GM19023 (cell line): Measurements from ENCODE around the gene ROR1.
"Not testable (repeated sequence)": the region's sequence is repeated elsewhere in the genome, so short reads cannot be mapped to it uniquely, and the experiment has no call there.

ENCODE experiments used
- ATAC-seq: cut with Tn5 transposase; IDR thresholded peaks from one replicate; pipeline ENCODE4 v1.9.1; 2021; ENCODE audit warnings: mild to moderate bottlenecking, moderate library complexity; ENCODE audit not compliant: unreplicated experiment

The ROR1 gene

DNA sequence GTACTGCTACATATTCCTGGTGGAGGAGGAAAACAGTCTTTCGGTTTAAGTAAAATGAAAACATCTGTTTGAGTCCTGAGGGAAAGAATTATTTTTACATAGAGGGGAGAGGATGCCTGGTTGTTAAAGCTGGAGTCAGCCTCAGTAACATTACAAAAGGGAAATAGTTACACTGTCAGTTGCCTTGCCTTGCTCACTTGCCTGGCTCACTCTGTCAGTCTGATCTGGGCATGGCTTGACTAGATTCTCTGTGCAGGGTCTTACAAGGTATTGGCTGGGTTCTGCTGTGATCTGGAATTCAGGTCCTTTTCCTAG lies 421.2 kb downstream of the ROR1 start:
- no peak for ATAC-seq

DNA sequence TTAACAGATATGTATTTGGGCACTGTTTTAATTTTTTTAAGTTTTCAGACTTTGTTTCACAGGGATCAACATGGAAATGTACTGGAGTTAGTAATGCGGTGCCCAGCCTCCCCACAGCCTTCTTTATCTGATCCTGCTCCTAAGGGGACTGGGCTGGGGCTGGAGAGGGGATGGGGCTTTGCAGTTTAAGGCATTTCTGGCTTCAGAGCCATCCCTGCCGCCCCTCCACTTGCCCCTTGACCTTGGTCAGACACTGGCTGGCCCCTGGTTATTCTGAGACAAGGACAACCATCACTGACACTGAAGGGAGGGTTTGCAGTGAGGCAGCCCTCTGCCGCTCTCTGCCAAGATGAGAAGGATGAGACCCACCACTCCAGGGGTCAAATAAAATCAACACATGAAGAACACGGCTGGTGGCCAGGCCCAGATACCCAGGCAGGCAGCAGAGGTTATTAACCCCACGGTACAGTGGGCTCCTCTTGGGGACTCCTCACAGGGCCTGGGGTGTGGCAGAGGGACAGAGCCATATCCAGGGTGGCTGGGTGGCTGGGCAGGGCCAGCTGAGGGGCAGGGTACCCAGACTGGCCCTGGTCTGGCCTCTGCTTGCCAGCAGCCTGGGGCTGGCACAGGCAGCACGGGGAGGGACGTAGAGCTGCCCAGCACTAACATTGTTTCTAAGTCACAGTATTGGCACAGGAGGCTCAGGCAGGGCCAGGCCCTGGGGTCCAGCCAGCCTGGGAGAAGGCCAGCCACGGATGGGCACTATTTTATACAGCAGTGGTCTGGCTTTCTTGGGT lies 422.5 kb downstream of the ROR1 start:
- ATAC-seq, result no peak

DNA sequence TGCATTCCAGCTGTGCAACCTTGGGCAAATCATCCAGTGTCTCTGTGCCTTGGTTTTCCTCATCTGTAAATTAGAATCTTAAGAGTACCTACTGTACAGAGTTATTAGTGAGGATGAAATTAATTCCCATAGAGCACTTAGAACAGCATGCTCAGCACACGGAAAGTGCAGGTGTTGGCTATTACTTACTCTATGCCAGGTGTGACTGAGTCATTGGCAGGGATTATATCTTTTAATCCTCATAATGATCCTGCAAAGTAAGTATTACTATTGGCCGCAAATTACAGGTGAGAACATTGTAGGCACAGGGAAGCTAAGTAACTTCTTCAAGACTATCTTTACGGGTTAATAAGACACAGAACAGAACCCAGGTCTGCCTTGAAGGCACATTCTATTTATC lies 423.3 kb downstream of the ROR1 start:
- no peak for ATAC-seq

DNA sequence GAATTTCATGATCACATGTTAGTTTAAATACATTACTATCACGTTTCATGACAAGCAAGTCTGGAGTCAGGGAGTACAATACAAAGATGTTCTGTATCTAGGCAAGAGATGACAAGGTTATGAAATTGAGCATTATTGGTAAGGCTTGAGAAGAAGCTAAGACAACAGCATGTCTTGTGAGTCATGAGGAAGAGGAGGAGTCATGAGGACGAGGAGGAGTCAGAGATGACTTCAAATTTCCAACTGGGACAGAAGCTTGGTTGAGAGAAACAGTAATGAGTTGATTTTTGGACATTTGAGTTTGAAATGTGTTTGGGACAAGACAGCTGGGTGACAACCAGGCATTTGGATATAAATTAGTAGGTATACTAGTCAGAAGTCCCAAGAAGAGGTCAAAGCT lies 425.3 kb downstream of the ROR1 start:
- ATAC-seq, result no peak

DNA sequence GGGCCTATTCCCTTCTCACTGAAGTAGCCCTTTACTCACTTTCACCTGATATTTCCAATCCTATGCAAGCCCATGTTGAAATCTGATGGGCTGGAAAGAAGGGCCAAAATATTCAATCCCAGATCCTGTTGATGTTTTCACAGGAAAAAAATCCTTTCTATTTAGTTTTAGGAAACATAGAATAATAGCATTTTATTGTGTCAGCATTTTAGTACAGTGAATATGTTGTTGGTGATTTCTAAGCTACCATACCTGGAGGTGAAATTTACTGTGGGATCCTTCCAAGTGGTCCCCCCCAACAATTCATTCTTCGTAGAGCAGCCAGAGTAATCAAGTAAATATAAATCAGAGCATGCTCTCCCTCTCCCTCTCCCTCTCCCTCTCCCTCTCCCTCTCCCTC lies 426.2 kb downstream of the ROR1 start:
- ATAC-seq, result no peak

DNA sequence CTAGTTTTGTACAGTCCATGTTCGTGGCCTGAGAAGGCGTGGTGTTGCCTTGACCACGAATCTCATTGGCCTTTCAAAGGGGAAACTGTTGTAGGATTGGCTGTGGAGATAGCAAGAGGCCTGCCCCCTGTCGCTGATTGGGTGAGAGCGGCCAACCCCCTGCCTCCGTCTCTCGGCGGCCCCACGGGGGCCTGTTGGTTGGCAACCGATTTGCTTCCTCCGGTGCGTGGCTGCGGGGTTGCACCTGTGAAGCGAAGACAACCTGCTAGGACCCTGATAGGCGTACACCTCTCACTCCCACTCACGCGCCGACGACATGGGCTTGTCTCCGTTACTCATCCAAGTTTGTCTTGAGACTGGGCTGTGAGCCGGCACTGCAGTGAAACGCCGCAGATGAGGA lies 429.6 kb downstream of the ROR1 start, which contains the start of gene UBE2U:
Gene UBE2U (plus strand): TSS at position 204 of the 400 bp plus-strand sequence. CDS start 428 bp downstream, outside the sequence.
- no peak for ATAC-seq

DNA sequence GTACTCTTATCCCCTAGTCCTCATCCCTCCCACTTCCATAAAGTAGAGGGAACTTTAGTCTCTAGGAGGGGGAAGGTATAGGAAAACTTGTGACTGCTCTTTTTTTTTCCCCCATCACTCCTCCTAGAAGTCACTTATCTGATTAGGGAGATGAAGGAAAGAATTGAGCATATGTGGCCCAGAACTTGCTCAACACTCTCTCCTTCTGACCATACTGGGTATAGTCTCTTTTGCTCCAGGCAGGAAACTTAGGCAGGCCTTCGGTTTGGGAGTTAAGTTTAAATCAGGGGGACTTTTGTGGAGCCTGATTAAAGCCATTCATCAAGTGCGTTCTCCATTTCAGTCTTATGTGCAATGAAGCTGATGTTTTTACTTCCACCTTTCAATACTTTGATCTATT lies 435.4 kb downstream of the ROR1 start:
- ATAC-seq, result no peak

DNA sequence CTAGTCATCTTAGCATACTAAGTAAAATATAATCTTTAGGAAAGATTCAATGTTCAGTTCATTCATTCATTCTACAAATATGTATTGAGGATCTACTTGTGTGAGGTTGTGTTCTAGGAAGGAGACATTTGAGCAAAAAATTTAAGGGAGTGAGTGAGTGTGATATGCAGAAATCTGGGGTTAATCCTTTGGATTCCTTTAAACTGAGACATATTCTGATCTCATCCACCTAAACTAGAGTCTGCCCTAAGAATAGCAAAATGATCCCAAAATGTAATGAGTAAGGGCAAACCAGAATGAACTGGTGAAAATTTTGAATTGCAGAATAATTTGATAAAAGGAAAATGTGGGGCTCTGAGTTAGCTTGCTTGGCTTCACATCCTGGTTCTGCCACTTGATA lies 438.2 kb downstream of the ROR1 start:
- no peak for ATAC-seq

DNA sequence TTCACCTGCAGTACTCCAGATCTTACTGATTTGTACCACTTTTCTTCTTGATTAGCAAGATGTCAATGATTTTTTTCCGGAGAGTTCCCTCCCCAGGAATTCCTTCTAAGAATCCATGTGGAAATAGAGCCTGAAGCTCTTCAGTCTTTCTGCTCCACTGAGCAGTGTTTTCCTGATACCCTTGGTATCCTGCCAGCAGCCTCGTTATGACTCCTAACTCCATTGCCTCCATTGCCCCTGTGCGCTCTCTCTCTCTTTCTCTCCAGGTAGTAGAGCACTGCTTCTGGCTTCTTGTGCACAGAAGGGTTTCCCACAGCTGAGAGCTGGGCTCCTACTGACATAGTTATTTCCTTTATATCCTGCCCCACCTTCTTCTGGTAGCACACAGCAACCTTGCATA lies 441.8 kb downstream of the ROR1 start:
- no peak for ATAC-seq

DNA sequence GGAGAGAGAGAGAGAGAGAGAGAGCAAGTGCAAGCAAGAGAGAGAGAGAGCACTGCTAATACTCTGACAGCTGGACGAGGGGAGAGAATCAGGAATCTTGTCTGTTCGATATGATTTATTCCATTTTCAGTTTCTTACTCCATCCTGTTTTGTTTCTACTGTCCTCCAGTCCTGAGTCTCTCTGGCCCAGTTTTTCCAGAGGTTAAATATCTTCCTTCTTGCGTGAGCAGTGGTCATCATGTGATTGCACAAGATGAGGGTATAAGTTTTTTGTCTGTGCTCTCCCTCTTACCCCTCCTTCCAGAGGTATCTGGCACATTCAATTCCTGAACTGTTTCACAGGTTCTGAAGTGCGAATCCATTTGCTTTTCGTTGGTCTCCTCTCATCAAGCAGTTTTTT lies 446.4 kb downstream of the ROR1 start:
- no peak for ATAC-seq

DNA sequence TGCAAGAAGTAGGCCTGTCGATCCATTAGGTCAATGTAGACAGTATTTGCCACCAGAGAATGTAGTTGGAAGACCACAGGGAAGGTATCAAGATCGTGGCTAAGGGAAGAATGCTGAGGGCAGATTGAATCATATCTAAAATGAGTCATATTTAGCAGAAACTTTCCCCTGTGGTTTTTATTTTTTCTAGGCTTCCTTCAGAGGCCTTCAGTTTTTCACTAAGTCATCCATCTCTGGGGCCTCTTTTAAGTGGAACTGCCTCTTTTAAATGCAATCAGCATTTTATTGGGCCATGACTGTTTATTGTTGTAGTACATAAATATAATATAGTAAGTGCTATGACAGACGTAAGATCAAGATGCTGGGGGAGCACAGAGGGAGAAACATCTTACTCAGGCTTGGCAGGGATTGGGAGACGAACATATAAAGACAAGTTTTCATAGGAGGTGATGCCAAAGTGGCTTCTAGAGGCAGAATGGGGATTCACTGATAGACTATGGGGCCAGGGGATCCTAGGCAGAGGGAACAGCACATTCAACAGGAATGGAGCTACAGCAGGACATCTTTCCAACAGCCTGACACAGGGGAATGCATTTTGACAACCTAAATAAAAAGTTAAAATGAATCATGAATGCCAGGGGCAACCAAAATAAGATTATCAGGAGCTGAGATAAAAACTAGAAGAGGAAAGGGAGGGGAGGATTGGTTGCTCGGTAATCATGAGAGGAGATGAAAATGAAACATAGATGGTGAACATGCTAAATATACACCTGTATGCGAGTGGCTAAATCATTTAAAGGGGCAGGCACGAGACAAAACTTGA lies 449.7 kb downstream of the ROR1 start:
- no peak for ATAC-seq

DNA sequence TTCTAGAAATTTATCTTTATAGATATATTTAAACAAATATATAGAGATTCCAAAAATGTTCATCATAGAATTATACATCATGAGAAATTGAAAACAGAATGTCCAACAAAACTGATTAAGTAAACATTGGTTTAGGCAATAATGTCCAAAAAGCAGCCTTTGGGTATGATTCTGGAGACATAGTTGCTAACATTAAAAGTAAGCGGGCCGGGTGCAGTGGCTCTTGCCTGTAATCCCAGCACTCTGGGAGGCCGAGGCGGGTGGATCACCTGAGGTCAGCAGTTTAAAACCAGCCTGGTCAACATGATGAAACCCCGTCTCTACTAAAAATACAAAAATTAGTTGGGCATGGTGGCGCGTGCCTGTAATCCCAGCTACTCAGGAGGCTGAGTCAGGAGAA lies 450.4 kb downstream of the ROR1 start:
- ATAC-seq, result not testable (repeated sequence)

DNA sequence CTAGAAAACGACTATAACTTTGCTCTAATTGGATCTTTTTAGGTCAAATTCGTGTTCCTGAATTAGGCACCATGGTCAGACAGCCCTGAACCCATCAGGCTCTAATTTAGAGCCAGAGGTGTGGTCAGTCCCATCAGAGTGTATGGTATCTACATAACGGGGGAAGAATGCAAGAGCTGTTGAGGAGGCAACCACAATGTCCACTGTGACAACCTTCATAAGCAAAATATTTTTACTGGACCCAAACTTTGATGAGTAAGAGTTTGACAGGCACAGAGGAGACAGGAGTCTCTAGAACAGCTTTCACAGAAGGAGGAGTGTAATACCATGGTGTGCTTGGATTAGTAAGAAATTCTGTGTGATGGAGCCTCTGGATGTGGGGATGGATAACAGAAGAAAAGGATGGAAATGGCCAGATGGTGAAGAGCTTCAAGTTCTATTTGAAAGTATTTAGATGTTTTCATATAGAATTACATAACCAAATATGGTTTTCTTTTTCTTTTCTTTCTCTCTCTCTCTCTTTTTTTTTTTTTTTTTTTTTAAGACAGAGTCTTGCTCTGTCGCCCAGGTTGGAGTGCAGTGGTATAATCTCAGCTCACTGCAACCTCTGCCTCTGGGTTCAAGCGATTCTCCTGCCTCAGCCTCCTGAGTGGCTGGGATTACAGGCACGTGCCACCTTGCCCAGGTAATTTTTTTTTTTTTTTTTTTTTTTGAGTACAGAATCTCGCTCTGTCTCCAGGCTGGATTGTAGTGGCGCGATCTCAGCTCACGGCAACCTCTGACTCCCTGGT lies 454.5 kb downstream of the ROR1 start:
- no peak for ATAC-seq

DNA sequence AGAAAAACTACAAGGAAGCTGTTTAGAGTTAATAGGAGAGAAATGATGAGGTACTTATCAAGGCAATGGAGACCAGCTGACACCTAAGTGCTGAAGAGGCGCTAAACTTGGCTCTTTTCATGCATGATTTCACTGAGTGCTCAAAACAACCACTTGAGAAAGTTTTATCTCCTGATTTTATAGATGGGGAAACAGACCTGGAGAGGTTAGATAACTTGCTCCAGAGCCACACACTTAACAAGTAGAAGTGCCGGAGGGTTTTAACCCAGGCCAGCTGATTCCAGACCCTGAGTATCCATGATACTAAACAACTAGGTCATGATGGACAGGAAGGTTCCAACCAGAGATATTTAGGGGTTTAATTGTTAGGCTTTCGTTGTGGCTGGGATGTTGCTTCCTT lies 455.5 kb downstream of the ROR1 start:
- no peak for ATAC-seq
